HEK293 (cell line): ENCODE results near the gene ABCG1.

Source experiments
- CTCF ChIA-PET: fragments of 350-600 bp; formaldehyde crosslinking; extraction: SDS; loops from one replicate; lab custom pipeline; 2021; ENCODE audit warnings: antibody characterized with exemption; lab: Yijun Ruan, JAX
- POLR2A ChIA-PET: fragments of 300-600 bp; formaldehyde crosslinking; extraction: SDS; loops from one replicate; lab custom pipeline; 2020; ENCODE audit warnings: antibody characterized with exemption, inconsistent platforms; lab: Yijun Ruan, JAX
- H3K27ac ChIP-seq: fragments of 200-500 bp; sonication (Bioruptor generic); 2 replicates; pipeline ENCODE4 v1.5.1; 2014; ENCODE audit warnings: low read depth, low read length, control low read depth, inconsistent platforms; ENCODE audit errors: extremely low read depth
- H3K36me3 ChIP-seq, 2 experiments: fragments of 200-500 bp in 1 of 2; sonication (Bioruptor generic) in 1 of 2; 1 replicate in 1 of 2; 2 replicates in 1 of 2; pipeline ENCODE4 v1.5.1; 2014 to 2017; ENCODE audit warnings: inconsistent platforms in 2 of 2, low read length in 2 of 2; ENCODE audit not compliant: control insufficient read depth in 2 of 2, insufficient read depth in 1 of 2
- H3K4me1 ChIP-seq: fragments of 200-500 bp; sonication (Bioruptor generic); 2 replicates; pipeline ENCODE4 v1.5.1; 2014; ENCODE audit warnings: mild to moderate bottlenecking, low read length, inconsistent platforms; ENCODE audit not compliant: control insufficient read depth, insufficient read depth
- H3K4me3 ChIP-seq: 2 replicates; pipeline ENCODE4 v1.5.1; 2011; ENCODE audit warnings: low read depth, mild to moderate bottlenecking, control low read depth, low read length, moderate library complexity
- H3K9me3 ChIP-seq: fragments of 200-500 bp; sonication (Bioruptor generic); 2 replicates; pipeline ENCODE4 v1.5.1; 2014; ENCODE audit warnings: low read depth, low read length, inconsistent platforms; ENCODE audit not compliant: control insufficient read depth, insufficient read depth
- GLI4 ChIP-seq: fragments of 450-650 bp; formaldehyde crosslinking; IDR thresholded peaks from 2 replicates; pipeline ENCODE4 v1.5.1; 2016; ENCODE audit warnings: missing biosample characterization, missing genetic modification characterization
- GLIS1 ChIP-seq: fragments of 450-650 bp; formaldehyde crosslinking; IDR thresholded peaks from 2 replicates; pipeline ENCODE4 v1.5.1; 2016; ENCODE audit warnings: missing biosample characterization, missing genetic modification characterization
- MZF1 ChIP-seq: fragments of 450-650 bp; formaldehyde crosslinking; IDR thresholded peaks from 2 replicates; pipeline ENCODE4 v1.5.1; 2017; ENCODE audit warnings: missing biosample characterization, missing genetic modification characterization, borderline replicate concordance
- TCF7L2 ChIP-seq: IDR thresholded peaks from 2 replicates; pipeline ENCODE4 v1.6.1; 2011; ENCODE audit warnings: low read depth, mild to moderate bottlenecking, inconsistent platforms, low read length, moderate library complexity, borderline replicate concordance
- YY1 ChIP-seq: fragments of 450-650 bp; formaldehyde crosslinking; IDR thresholded peaks from 2 replicates; pipeline ENCODE4 v1.5.1; 2018; ENCODE audit warnings: missing biosample characterization, missing genetic modification characterization
- ZNF214 ChIP-seq: fragments of 450-650 bp; formaldehyde crosslinking; IDR thresholded peaks from 2 replicates; pipeline ENCODE4 v1.5.1; 2017; ENCODE audit warnings: missing biosample characterization, mild to moderate bottlenecking, missing genetic modification characterization, borderline replicate concordance
- ZNF221 ChIP-seq: fragments of 450-650 bp; formaldehyde crosslinking; IDR thresholded peaks from 2 replicates; pipeline ENCODE4 v1.5.1; 2017; ENCODE audit warnings: missing biosample characterization, missing genetic modification characterization, borderline replicate concordance
- ZNF274 ChIP-seq, 2 experiments: fragments of 200-500 bp in 1 of 2; fragments of 450-650 bp in 1 of 2; sonication (Bioruptor generic) in 1 of 2; formaldehyde crosslinking in 1 of 2; IDR thresholded peaks; 2 replicates each; pipeline versions ENCODE4 v1.5.1 to v1.6.1; 2014 to 2016; ENCODE audit warnings: borderline replicate concordance in 1 of 2, inconsistent platforms in 1 of 2, low read length in 1 of 2, missing biosample characterization in 1 of 2, missing genetic modification characterization in 1 of 2
- ZNF510 ChIP-seq: fragments of 450-650 bp; formaldehyde crosslinking; IDR thresholded peaks from 2 replicates; pipeline ENCODE4 v1.5.1; 2018; ENCODE audit warnings: mild to moderate bottlenecking, missing genetic modification characterization, missing biosample characterization; ENCODE audit not compliant: insufficient replicate concordance
- ZNF529 ChIP-seq: fragments of 450-650 bp; formaldehyde crosslinking; IDR thresholded peaks from 2 replicates; pipeline ENCODE4 v1.5.1; 2017; ENCODE audit warnings: missing genetic modification characterization, missing biosample characterization; ENCODE audit not compliant: insufficient replicate concordance
- ZNF629 ChIP-seq: fragments of 450-650 bp; formaldehyde crosslinking; IDR thresholded peaks from 2 replicates; pipeline ENCODE4 v1.5.1; 2017; ENCODE audit warnings: missing biosample characterization, missing genetic modification characterization
- ZNF777 ChIP-seq: fragments of 450-650 bp; formaldehyde crosslinking; IDR thresholded peaks from 2 replicates; pipeline ENCODE4 v1.5.1; 2017; ENCODE audit warnings: missing biosample characterization, missing genetic modification characterization, borderline replicate concordance
- ZNF785 ChIP-seq: fragments of 450-650 bp; formaldehyde crosslinking; IDR thresholded peaks from 2 replicates; pipeline ENCODE4 v1.5.1; 2016; ENCODE audit warnings: missing biosample characterization, missing genetic modification characterization
- TF ChIP-seq, protein P1 (sequence below): fragments of 450-650 bp; formaldehyde crosslinking; IDR thresholded peaks from 2 replicates; pipeline ENCODE4 v1.5.1; 2016; ENCODE audit warnings: missing biosample characterization, missing genetic modification characterization
- TF ChIP-seq, protein P2 (sequence below): fragments of 450-650 bp; formaldehyde crosslinking; IDR thresholded peaks from 2 replicates; pipeline ENCODE4 v1.5.1; 2016; ENCODE audit warnings: missing biosample characterization, missing genetic modification characterization
- TF ChIP-seq, protein P3 (sequence below): fragments of 450-650 bp; formaldehyde crosslinking; IDR thresholded peaks from 2 replicates; pipeline ENCODE4 v1.5.1; 2016; ENCODE audit warnings: missing biosample characterization, missing genetic modification characterization
- TF ChIP-seq, protein P4 (sequence below): fragments of 450-650 bp; formaldehyde crosslinking; IDR thresholded peaks from 2 replicates; pipeline ENCODE4 v1.5.1; 2016; ENCODE audit warnings: missing biosample characterization, missing genetic modification characterization, borderline replicate concordance
- TF ChIP-seq, protein P5 (sequence below): fragments of 450-650 bp; formaldehyde crosslinking; IDR thresholded peaks from 2 replicates; pipeline ENCODE4 v1.5.1; 2016; ENCODE audit warnings: missing biosample characterization, missing genetic modification characterization, borderline replicate concordance
- TF ChIP-seq, protein P6 (sequence below): fragments of 450-650 bp; IDR thresholded peaks from 2 replicates; pipeline ENCODE4 v1.5.1; 2018; ENCODE audit warnings: missing biosample characterization, mild to moderate bottlenecking, missing genetic modification characterization
- TF ChIP-seq, protein P7 (sequence below): fragments of 450-650 bp; formaldehyde crosslinking; optimal IDR thresholded peaks from 2 replicates; pipeline ENCODE3; 2016; ENCODE audit warnings: missing biosample characterization, mild to moderate bottlenecking, missing genetic modification characterization

The ABCG1 gene

DNA sequence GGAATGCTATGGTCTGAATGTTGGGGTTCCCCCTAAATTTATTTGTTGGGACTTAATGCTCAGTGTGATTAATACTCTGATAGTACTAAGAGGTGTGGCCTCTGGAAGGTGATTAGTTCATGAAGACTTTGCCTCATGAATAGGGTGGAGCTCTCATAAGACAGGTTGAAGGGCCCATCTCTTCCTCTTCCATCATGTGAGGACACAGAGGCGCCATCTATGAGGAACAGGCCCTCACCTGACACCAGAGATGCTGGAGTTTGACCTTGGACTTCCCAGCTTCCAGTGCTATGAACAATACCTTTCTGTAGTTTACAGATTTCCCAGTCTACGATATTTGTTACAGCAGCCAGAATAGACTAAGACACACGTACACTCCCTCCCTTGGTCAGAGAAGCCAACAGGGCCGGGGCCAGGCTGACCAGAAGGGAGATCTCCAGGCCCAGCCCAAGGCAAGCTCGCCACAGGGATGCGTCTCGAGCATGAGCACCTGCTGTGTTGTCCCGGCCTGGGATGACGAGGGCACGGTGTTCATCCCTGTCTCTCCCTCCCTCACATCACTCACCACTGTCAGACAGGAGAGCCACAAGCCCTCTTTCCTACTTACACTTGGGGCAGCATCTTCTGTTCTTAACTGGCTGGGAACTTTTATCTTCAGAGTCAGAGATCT is 4.7 kb upstream of the ABCG1 start:
- no peaks in the 10 kb centered on the region for H3K36me3 ChIP-seq
- TF ChIP-seq ZNF274 (IDR thresholded peaks at IDR 0.05; ENCODE audit: low read length) (no peak), ZNF274 (tag by site-specific recombination; IDR thresholded peaks at IDR 0.05; ENCODE audit: borderline replicate concordance) (no peak), ZNF214 (tag by site-specific recombination) (no peak), YY1 (tag by site-specific recombination) (no peak), ZNF777 (tag by site-specific recombination) (no peak), ZNF510 (tag by site-specific recombination) (no peak), ZNF221 (tag by site-specific recombination) (no peak), ZNF629 (tag by site-specific recombination) (no peak), ZNF785 (tag by site-specific recombination) (no peak), ZNF529 (no peak), MZF1 (tag by site-specific recombination) (no peak), GLI4 (no peak), TCF7L2 (no peak), GLIS1 (tag by site-specific recombination) (no peak)
- TF ChIP-seq, protein P1, sequence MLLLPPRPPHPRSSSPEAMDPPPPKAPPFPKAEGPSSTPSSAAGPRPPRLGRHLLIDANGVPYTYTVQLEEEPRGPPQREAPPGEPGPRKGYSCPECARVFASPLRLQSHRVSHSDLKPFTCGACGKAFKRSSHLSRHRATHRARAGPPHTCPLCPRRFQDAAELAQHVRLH (tag by site-specific recombination) = no peak
- TF ChIP-seq, protein P2, sequence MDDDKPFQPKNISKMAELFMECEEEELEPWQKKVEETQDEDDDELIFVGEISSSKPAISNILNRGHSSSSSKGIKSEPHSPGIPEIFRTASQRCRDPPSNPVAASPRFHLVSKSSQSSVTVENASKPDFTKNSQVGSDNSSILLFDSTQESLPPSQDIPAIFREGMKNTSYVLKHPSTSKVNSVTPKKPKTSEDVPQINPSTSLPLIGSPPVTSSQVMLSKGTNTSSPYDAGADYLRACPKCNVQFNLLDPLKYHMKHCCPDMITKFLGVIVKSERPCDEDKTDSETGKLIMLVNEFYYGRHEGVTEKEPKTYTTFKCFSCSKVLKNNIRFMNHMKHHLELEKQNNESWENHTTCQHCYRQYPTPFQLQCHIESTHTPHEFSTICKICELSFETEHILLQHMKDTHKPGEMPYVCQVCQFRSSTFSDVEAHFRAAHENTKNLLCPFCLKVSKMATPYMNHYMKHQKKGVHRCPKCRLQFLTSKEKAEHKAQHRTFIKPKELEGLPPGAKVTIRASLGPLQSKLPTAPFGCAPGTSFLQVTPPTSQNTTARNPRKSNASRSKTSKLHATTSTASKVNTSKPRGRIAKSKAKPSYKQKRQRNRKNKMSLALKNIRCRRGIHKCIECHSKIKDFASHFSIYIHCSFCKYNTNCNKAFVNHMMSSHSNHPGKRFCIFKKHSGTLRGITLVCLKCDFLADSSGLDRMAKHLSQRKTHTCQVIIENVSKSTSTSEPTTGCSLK (tag by site-specific recombination) = no peak
- TF ChIP-seq, protein P3, sequence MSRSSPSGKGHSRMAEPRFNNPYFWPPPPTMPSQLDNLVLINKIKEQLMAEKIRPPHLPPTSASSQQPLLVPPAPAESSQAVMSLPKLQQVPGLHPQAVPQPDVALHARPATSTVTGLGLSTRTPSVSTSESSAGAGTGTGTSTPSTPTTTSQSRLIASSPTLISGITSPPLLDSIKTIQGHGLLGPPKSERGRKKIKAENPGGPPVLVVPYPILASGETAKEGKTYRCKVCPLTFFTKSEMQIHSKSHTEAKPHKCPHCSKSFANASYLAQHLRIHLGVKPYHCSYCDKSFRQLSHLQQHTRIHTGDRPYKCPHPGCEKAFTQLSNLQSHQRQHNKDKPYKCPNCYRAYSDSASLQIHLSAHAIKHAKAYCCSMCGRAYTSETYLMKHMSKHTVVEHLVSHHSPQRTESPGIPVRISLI (tag by site-specific recombination) = no peak
- TF ChIP-seq, protein P4, sequence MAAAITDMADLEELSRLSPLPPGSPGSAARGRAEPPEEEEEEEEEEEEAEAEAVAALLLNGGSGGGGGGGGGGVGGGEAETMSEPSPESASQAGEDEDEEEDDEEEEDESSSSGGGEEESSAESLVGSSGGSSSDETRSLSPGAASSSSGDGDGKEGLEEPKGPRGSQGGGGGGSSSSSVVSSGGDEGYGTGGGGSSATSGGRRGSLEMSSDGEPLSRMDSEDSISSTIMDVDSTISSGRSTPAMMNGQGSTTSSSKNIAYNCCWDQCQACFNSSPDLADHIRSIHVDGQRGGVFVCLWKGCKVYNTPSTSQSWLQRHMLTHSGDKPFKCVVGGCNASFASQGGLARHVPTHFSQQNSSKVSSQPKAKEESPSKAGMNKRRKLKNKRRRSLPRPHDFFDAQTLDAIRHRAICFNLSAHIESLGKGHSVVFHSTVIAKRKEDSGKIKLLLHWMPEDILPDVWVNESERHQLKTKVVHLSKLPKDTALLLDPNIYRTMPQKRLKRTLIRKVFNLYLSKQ (tag by site-specific recombination) = no peak
- TF ChIP-seq, protein P5, sequence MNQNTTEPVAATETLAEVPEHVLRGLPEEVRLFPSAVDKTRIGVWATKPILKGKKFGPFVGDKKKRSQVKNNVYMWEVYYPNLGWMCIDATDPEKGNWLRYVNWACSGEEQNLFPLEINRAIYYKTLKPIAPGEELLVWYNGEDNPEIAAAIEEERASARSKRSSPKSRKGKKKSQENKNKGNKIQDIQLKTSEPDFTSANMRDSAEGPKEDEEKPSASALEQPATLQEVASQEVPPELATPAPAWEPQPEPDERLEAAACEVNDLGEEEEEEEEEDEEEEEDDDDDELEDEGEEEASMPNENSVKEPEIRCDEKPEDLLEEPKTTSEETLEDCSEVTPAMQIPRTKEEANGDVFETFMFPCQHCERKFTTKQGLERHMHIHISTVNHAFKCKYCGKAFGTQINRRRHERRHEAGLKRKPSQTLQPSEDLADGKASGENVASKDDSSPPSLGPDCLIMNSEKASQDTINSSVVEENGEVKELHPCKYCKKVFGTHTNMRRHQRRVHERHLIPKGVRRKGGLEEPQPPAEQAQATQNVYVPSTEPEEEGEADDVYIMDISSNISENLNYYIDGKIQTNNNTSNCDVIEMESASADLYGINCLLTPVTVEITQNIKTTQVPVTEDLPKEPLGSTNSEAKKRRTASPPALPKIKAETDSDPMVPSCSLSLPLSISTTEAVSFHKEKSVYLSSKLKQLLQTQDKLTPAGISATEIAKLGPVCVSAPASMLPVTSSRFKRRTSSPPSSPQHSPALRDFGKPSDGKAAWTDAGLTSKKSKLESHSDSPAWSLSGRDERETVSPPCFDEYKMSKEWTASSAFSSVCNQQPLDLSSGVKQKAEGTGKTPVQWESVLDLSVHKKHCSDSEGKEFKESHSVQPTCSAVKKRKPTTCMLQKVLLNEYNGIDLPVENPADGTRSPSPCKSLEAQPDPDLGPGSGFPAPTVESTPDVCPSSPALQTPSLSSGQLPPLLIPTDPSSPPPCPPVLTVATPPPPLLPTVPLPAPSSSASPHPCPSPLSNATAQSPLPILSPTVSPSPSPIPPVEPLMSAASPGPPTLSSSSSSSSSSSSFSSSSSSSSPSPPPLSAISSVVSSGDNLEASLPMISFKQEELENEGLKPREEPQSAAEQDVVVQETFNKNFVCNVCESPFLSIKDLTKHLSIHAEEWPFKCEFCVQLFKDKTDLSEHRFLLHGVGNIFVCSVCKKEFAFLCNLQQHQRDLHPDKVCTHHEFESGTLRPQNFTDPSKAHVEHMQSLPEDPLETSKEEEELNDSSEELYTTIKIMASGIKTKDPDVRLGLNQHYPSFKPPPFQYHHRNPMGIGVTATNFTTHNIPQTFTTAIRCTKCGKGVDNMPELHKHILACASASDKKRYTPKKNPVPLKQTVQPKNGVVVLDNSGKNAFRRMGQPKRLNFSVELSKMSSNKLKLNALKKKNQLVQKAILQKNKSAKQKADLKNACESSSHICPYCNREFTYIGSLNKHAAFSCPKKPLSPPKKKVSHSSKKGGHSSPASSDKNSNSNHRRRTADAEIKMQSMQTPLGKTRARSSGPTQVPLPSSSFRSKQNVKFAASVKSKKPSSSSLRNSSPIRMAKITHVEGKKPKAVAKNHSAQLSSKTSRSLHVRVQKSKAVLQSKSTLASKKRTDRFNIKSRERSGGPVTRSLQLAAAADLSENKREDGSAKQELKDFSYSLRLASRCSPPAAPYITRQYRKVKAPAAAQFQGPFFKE (tag by site-specific recombination) = no peak
- TF ChIP-seq, protein P6, sequence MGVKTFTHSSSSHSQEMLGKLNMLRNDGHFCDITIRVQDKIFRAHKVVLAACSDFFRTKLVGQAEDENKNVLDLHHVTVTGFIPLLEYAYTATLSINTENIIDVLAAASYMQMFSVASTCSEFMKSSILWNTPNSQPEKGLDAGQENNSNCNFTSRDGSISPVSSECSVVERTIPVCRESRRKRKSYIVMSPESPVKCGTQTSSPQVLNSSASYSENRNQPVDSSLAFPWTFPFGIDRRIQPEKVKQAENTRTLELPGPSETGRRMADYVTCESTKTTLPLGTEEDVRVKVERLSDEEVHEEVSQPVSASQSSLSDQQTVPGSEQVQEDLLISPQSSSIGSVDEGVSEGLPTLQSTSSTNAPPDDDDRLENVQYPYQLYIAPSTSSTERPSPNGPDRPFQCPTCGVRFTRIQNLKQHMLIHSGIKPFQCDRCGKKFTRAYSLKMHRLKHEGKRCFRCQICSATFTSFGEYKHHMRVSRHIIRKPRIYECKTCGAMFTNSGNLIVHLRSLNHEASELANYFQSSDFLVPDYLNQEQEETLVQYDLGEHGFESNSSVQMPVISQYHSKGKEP (tag by site-specific recombination) = no peak
- TF ChIP-seq, protein P7, sequence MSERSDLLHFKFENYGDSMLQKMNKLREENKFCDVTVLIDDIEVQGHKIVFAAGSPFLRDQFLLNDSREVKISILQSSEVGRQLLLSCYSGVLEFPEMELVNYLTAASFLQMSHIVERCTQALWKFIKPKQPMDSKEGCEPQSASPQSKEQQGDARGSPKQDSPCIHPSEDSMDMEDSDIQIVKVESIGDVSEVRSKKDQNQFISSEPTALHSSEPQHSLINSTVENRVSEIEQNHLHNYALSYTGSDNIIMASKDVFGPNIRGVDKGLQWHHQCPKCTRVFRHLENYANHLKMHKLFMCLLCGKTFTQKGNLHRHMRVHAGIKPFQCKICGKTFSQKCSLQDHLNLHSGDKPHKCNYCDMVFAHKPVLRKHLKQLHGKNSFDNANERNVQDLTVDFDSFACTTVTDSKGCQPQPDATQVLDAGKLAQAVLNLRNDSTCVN (tag by site-specific recombination) = no peak
- no peak overlapping the region for H3K27ac ChIP-seq
- ChIA-PET CTCF (no interaction called here), POLR2A (no interaction called here)
- H3K4me1 ChIP-seq = no peaks in the 10 kb centered on the region
- H3K9me3 ChIP-seq = no peaks in the 10 kb centered on the region
- H3K4me3 ChIP-seq = no peak overlapping the region
